Right renal pelvis (tissue), 4 donors: ENCODE results near the gene CLCN5. TPM values are rescaled to one million over a fixed set of nuclear protein-coding genes. Genes with fewer than 3 reads are reported as not detected.

Experiments used
- DNase-seq, 4 donors: peaks; one replicate each; pipeline ENCODE4 v3.0.0-alpha.2; 2013; ENCODE audit warnings: low read depth in 4 of 4, low spot score in 3 of 4, missing footprints in 1 of 4
- polyA plus RNA-seq, 4 donors: library from polyadenylated mRNA; unstranded; fragments of 120-200 nt; gene quantifications; one replicate each; pipeline ENCODE4 v1.2.1, GENCODE V29; 2013; ENCODE audit not compliant: insufficient read length in 4 of 4

The CLCN5 gene
- polyA plus RNA-seq: 10 to 100 TPM; 73.0 to 89.3 (median 81.3) TPM

DNA sequence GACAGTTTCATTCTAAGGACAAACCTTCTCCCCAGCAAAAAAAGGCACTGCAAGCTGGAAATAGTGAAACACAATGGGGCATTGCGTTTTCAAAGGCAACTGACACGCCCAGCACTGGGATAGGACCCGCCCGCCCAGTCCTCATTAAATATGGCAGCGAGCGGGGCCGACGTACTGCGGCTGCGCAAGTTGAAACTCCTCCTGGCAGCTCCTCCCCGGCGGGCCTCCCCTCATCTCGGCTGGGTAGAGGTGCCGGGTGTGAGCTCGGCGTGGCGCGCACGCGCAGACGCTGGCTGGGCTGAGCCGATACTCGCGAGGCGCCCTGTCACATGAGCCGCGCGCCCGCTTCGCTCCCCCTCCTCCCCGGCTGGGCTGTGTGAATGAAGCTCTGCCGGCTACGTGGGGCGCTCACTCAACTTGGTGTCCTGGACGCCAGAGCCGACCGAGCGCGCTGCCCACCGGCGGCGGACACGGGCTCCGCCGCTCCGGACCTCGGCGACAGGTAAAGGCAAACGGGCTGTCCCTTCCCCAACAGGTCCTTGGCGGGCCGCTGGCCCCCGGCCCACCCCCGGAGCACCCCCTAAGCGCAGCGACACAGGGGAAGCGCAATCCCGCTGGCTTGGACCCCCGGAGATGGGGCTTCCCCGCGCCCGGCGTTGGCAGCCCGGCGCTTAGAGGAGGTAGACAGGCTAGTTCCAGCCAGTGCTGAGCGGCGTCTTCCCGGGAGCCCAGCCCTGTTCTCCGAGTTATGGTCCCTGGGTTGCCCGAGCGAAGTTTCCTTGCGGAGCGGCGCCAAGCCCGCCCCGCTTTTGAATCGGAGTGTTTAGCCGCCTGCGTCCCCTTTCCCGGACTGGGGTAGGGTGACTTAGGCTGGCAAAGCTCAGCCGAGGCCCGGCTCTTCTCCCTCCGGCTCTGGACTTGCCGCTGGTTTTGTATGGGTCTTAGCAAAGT, at the start of gene CLCN5:
TSS of gene CLCN5 (plus strand) at position 306 of the 951 bp plus-strand sequence. CDS start 2,703 bp downstream, outside the sequence.
- DNase-seq: peak; percentile 81 to 89 (median 87)

DNA sequence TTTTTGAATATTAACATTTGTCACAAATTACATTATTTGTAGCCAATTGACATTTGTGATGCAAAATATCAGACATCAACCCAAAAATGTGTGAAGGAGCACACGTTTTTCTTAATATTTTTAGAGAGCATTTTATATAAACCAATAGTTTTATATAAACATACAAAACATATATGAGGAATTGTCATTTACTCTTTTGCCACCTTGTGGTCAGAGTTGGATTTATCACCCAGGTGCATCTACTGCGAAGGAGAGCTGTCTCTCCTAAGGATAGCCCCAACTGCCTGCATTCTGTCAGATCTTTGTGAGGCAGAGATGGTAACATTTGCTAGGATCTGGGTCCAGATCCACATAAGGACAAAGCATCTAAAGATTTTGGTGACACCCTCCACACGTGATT, 45.6 kb upstream of the CLCN5 start:
- no peak for DNase-seq

DNA sequence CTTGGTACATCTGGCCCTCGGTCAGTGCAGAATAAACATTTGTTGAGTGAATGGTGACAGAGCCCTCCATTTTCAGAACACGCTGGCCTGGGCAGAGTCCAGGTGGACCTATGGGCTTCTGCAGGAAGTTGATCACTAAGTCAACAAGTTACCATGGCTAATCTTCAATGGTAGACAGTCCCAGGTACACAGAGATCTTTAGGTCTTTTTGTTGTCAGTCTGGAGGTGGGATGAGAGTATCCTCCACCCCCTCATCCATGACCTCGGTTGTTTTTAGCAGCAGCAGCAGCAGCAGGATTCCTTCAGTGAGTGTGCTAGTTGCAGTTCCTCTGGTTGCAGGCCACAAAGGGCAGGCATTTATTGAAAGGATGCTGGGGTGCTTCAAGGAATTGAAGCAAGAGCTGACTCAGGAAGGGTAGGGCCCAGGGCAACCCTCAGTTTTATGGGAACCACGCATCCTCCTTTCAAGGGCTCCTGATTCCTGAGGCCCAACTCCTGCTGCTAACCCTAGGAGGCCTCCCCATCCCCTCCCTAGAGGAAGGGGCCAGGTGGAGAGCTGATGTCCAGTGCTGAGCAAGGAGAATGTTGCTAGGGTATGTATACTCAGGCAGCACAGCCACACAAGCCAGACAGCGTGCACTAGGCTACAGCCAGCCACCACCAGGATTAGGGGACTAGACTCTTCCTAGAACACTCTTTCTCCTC, 44.8 kb upstream of the CLCN5 start:
- DNase-seq: no peak

DNA sequence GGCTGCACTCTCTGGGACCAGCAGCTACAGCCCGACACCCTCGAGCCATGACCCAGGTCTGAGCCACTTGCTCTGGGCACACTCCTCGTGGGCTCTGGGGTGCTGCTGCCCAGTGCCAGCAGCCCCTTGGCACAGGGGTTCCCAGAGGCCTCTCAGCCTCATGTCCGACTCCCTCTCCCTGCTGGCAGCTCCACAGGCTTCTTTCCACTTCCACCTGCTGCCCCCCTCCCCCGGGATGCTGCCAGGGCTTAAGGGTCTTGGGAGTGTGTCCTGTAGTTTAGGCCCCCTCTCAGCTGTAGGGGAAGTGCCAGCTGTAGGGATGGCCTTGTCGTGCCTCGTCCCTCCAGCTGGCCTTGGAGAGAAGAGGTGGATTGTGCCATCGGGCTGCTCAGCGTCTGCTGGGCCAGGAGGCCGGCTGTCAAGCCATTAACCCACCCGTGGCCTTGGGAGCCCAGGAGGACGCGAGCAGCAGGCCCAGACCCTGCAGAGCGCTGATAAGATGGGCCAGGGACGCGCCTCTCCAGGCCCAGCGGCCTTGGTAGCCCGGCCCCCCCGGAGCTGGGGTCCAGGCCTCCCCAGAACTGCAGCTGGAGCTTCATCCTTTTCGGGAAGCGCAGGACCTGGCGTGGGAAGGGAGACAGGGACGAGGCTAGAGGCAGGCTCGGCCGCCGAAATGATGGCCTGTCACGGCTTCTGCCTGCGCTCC, 44.1 kb upstream of the CLCN5 start:
- no peak for DNase-seq

DNA sequence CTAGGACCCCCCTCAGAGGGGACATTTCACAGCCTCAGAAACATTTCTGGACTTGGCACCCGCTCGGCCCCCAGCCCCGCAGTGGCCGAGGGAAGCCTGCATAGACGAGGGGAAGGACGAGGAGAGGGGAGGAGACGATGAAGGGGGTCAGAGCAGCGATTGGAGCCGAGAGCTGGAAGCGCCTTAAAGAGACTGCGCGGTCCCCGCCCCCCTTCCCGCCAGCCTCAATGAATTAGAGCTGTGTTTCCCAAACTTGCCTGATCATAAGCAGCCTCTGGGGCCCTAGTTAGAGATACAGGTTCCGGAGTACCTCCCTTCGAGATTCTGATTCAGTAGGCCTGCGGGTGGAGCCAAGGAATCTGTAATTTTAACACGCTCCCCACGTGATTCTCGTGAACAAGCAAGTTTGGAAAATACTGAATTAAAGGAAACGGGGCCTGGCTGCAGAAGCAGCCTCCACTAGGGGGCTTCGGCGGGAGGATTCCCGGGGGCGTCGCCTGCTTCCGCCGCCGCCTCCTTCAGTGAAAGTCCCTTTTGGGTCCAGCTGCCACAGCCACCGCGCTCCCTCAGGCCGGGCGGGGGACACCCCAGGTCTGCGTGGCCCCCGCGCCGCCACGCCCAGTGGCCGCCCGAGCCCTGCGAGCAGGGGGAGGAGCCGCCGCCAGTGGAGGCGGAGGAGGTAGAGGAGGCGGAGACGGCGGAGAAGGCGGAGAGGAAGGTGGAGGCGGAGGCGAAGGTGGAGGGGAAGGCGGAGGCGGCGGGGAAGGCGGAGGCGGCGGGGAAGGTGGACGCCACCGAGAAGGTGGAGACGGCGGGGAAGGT, 43.4 kb upstream of the CLCN5 start, which contains the start of gene USP27X:
TSS of gene USP27X (plus strand) at position 651 of the 822 bp plus-strand sequence. CDS start 824 bp downstream, outside the sequence.
- DNase-seq: peak; percentile 52 to 72 (median 63)

DNA sequence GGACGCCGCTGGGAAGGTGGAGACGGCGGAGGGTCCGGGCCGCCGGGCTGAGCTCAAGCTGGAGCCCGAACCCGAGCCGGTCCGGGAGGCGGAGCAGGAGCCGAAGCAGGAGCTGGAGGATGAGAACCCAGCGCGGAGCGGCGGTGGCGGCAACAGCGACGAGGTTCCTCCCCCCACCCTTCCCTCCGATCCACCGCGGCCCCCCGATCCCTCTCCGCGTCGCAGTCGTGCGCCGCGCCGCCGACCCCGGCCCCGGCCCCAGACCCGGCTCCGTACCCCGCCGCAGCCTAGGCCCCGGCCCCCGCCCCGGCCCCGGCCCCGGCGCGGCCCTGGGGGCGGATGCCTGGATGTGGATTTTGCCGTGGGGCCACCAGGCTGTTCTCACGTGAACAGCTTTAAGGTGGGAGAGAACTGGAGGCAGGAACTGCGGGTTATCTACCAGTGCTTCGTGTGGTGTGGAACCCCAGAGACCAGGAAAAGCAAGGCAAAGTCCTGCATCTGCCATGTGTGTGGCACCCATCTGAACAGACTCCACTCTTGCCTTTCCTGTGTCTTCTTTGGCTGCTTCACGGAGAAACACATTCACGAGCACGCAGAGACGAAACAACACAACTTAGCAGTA, 42.6 kb upstream of the CLCN5 start:
- no peak for DNase-seq

DNA sequence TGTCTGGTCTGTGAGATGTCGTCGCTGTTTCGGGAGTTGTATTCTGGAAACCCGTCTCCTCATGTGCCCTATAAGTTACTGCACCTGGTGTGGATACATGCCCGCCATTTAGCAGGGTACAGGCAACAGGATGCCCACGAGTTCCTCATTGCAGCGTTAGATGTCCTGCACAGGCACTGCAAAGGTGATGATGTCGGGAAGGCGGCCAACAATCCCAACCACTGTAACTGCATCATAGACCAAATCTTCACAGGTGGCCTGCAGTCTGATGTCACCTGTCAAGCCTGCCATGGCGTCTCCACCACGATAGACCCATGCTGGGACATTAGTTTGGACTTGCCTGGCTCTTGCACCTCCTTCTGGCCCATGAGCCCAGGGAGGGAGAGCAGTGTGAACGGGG, 41.7 kb upstream of the CLCN5 start:
- no peak for DNase-seq

DNA sequence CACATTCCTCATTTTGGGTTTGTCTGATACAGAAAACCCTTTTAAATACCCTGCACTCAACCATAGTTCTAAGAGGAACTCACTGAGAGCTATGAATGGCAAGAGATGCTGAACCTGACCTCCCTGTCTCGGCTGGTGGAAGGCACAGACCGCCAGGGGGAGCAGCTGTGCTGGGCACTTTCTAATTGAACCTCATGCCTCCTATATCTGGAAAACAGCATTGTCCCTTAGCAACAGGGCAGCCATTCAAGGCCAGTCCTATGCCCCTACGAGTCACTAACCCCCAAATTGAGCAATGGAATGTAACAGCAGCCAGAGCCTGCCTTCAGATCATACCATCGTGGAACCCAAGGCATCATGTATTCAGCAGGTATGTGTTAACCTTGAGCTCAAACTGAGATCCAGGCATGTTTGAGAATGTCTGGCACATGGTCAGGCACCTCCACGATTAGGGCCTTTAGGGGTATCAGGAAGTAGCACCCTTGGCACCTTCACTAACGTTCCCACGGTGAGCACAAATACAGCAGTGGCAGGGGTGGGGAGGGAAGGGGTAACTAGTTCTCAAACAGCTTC, 38.0 kb upstream of the CLCN5 start:
- peak in 1 of 4 donors; percentile 31 for DNase-seq

DNA sequence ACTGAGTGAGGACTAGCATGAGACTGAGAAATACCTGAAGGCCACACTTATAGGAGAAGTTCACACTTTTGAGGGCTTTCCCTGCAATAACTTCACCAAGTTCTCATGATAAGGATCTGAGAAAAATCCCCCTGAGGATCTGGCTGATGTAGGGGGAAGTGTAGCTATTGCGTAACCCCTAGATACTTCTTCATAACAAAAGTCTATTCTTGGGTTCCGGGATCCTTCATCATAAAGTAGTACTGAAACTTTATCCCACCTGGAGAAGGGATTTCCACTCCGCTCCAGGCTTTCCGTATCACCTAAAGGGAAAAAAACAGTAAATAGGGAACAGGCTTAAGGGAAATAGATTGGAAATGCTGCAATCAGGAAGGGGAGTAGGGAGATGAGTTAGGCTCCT, 29.9 kb upstream of the CLCN5 start:
- no peak for DNase-seq

DNA sequence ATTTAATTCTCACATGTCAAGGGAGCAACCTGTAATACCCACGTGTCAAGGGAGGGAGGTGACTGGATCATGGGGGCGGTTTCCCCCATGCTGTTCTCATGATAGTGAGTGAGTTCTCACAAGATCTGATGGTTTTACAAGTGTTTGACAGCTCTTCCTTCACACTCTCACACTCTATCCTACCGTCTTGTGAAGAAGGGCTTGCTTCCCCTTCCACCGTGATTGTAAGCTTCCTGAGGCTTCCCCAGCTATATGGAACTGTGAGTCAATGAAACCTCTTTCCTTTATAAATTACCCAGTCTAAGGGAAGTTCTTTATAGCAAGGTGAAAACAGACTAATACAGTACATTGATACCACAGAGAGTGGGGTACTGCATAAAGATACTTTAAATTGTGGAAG, 25.4 kb upstream of the CLCN5 start:
- no peak for DNase-seq

DNA sequence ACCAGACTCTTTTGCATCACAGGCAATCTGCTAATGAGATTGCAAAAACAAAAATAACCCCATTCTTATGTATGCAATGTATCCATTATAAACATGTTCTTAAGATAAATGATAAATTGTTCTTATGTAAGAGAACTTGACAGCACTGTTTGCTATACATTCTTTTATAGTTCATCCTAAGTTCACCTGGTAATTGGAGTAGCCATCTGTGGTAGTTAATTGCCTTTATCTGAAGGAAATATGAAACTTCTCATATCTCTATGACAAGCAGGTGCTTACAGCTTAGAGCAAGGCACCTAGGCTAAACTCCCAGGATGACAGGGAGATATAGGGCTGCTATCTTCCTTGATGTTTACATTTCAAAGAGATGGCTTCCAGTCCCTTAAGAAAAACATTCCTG, 21.3 kb upstream of the CLCN5 start:
- no peak for DNase-seq

DNA sequence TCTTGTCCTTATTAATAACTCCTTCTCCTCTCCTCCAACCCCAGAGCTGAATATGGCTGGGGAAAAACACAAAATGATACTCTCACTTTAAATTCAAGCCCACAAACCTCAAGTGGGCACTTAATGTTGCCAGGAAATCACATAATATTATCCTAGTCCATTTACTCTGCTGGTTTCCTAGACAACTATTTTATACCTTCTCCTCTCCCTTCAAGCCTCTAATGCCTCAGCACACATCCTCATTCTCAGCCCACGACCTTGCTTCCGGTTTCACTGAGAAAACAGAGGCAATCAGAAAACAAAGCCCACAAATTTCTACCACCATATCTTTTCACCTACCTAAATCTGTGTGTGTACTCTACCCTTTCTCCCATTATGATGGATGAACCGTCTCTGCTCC, 12.1 kb upstream of the CLCN5 start:
- no peak for DNase-seq

DNA sequence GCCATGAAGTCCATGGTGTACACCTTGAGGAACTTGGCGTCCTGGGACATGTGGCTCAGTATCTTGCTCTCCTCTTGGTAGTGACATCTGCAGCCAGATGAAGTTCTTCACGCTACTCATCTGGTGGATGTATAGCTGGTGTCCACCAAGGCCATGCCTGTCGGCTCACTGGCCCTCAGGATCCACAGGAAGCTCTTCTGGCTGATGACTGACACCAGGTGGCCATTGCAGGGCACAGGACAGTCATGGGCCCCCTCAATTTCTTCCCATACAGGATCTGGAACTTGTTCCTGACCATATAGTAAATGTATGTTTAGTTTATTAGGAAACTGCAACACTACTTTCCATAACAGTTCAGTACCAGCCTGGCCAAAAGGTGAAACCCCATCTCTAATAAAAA, 10.3 kb upstream of the CLCN5 start:
- DNase-seq: no peak

DNA sequence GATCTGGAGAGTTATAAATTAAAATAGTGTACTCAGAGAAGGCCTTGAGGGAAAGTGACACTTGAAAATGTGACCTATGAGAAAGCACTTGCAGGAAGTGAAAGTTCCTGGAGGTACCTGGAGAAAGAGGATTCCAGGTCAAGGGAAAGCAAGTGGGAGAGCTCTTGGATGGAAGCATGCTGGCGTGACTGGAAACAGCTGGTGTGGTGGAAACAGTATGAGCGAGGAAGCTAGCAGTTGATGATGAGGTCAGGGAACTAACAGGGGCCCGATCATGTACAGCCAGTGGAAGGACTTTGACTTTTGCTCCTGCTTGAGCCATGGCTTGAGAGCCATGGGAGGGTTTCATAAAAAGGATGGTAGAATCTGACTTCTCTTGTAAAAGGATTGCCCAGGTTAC, 9.5 kb upstream of the CLCN5 start:
- no peak for DNase-seq

DNA sequence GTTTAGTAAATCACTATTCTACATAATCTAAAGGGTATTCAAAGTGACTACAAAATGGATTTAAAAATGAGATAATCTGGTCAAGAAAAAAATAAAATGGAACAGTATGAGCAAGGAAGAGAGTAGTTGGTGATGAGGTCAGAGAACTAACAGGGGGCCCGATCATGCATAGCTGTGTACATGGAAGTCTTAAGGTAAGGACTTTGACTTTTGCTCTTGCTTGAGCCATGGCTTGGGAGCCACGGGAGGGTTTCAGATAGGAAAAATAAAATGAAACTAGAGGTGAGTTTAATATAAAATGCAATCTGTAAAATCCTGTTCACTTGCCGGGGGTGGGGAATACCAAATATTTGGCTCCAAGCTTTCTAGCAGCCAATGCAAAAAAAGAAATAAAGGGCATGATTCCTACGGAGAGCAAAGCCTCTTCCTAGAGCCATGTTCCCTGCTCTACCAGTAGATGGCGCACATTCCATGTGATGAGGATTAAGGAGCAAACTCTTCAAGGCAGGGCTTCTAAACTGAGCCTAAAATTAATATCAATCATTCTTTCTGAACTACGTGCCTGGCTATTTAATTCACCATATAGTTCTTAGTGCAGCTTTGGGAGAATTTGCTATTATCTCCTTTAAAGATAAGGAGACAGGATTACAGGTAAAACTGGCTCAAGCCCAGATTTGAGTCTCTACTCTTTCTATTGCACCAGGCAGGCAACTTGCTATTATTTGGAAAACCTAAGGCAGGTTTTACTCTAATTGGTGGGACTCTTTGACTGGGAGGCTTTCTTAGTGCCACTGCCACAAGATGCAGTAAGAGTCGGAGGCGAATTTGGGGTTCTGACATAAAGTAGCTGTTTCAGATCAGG, 6.8 kb upstream of the CLCN5 start:
- DNase-seq: no peak

DNA sequence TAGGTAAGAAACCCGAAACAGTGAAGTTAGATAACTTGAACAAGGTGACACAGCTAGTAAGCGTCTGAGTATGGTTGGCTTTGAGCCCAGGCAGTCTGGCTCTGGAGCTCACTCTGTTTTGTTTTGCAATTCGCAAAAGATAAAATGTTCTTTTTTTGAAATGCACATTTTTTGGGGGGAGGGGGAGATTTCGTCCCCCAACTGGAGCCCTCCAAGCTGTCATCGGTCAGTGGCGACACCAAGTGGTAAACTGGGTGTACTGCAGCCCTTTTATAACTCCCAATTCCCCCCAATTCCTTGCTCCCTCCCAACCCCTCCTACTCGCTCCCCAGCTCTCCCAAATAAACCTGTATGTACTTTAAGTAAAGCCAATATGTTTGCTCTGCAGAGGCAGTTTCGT, 2.8 kb upstream of the CLCN5 start:
- no peak for DNase-seq

DNA sequence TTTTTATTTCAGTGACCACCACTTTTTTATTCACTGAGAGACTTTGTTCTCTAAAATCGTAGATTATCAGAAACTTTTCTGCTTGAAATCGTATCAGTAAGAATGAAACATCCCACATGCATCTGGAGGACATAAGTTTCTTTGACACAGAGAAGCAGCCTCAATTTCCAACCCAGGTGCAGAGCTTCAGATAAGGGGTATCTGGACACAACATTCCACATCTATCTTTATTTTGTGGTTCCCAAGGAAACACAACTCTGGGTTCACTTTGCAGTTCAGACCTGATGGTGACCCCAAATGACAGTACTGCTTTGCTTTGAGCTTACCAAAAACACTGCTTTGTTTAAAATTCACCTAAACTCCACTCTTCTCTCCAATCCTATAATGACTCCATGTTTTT, 1.3 kb upstream of the CLCN5 start:
- no peak for DNase-seq

DNA sequence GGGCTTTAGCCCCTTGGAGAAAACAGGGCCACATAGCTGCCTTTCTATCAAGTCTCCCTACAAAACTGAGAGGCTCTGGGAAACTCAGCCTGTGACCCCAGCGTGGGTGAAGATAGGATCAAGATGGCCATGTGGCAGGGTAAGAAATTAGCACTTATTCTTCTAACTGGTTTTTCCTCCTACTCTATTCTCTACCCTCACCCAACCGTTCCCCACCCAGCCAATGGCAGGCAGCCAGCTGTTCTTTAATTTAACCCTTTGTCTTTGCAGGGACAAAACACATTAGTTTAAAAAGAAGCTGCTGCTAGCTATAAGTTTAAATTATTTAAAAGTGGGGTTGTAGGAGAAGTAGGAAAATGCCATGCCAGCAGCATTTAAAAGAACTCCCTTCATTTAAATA, 2.8 kb downstream of the CLCN5 start:
- DNase-seq: no peak
